IPS-18c (cell line): ENCODE measurements around the gene ASTN2.

Experiments used
- H3K4me3 ChIP-seq: 2 replicates; pipeline ENCODE4 v1.7.0; 2013; ENCODE audit warnings: low read depth, mild to moderate bottlenecking, low read length, moderate library complexity; ENCODE audit not compliant: insufficient read depth
- H3K9me3 ChIP-seq: one replicate; pipeline ENCODE4 v1.6.1; 2013; ENCODE audit warnings: mild to moderate bottlenecking, low read length, moderate library complexity; ENCODE audit not compliant: control insufficient read depth, insufficient read depth

The ASTN2 gene

DNA sequence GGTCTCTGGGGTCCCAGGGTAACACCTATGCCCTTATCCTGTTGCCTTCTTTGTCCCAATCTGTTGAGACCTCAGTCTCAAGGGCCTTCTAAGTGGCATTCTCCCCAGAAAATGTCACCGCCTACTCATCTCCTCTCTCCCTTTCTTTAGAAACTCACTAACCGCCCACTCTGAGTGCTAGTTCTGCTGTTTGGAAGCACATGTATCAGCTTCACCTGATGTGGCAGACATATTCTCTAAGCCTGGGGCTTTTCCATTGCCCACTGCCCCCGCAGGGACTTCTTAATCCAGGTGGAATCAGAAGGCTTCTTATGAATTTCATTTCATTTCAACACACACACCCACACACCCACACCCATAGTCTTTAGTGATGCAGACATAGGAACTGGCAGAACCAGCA, 165.1 kb downstream of the ASTN2 start:
- H3K4me3 ChIP-seq = no peak overlapping the region
- no peaks in the 10 kb centered on the region for H3K9me3 ChIP-seq

- H3K9me3 ChIP-seq = no peaks in the 10 kb centered on the region
- H3K4me3 ChIP-seq = no peak overlapping the region
Measured at GRCh38 chr9:117247266-117247665, 167.6 kb downstream of the ASTN2 start.

DNA sequence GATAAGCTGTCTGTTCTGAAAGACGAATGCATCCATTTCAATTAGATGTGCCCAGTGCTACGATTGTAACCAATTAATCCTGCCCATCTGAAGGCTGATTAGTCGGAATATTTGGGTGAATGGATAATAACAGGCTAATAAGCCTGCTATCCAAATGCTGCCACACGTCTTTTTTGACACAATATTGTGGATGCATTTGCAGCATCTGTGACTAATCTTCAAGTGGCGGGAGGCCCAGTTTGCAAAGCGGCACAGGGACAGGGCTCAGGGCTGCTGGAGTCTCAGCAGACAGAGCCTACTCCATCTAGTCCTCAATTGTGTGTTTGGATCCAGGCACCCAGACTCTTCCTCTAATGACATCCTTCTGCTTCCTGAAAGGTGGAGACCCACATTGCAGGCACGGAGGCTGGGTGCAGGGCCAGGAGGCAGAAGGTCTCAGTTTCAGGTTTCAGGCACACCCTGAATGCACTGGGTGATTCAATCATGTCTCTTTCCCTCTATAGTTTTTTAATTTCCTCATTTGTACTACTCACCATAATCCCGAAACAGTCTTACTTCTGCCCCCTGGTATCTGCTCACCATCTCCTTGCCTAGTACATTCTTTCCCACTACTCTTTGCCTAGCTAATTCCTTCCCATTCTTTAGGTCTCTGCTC, 169.6 kb downstream of the ASTN2 start:
- no peaks in the 10 kb centered on the region for H3K9me3 ChIP-seq
- H3K4me3 ChIP-seq = no peak overlapping the region

DNA sequence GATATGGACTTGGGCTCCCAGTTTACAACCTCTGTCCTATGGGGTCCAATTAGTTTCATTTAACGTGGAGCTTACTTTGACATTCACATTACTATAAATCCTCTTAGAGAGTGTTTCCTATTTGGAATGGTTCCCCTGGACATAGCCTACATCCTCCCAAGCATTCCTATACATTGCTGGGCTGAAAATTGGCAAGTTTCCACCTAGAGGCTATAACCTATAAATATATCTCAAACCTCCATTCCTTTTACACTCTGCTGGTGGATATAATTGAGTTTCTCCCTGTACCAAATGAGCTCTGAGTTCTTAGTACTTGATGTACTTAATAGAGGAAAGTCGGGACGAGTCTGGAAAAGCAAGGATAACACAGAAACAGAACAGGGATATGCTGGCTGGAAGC, 172.8 kb downstream of the ASTN2 start:
- no peaks in the 10 kb centered on the region for H3K9me3 ChIP-seq
- no peak overlapping the region for H3K4me3 ChIP-seq

DNA sequence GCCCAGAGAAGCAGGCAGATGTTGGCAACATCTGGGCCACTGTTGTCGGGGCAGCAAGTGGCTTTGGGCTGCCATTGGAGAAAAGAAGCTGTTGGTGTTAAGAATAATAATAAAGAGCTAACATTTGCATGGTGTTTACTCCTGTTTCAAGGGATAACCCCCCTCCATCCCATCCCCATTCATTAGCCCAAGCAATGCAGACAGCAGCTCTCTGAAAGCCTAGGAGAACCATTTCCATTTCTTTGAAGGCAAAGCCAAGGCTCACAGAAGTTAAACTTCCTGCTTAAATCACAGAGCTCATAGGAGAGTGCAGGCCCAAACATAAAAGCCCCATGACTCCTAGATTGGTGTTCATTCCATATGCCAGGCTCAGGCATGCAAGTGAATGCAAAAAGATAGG, 175.4 kb downstream of the ASTN2 start:
- no peak overlapping the region for H3K4me3 ChIP-seq
- H3K9me3 ChIP-seq = no peaks in the 10 kb centered on the region

GRCh38 chr9:117234103-117234502, 180.8 kb downstream of the ASTN2 start:
- Histone ChIP-seq H3K9me3 (no peaks in the 10 kb centered on the region), H3K4me3 (no peak overlapping the region)

DNA sequence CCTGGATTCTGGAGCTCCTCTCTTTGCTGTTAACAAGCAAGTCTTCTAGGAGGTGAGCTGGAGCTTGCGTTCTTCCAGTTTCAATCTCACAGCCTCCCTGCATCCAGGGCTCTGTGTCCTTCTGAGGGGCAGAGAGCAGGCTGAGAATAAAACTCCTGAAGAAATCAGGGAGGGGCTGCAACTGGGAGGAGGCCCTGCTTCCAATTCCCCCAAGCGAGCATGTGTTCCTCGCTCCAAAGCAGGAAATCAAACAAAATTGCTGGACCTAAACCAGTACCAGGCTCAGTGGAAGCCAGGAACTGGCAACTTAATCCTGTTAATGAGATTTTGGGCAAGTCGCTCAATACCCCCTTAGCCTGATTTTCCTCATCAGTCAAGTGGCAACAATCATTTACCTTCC, 181.8 kb downstream of the ASTN2 start:
- no peak overlapping the region for H3K4me3 ChIP-seq
- no peaks in the 10 kb centered on the region for H3K9me3 ChIP-seq

- no peak overlapping the region for H3K4me3 ChIP-seq
Measured at GRCh38 chr9:117232281-117232680, 182.6 kb downstream of the ASTN2 start.

DNA sequence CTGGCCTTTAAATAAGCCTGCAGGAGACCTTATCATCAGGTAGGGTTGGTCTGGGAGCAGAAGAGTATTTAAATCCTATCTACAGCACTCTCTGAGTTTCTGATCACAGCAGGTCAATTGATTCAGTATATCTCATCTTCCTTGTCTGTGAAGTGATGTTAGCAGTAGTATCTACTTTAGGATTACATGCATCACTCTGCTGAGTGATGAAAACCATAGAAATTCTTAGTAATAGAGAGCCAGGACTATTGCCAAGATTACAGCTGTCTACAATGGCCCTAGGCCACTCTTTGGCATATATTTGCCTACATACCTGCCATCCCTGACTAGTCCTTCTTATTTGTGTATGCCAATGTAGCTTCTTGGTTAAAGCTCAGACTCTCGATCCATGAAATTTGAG, 183.8 kb downstream of the ASTN2 start:
- no peak overlapping the region for H3K4me3 ChIP-seq
- H3K9me3 ChIP-seq = no peaks in the 10 kb centered on the region

More at GRCh38 chr9:117232281-117232680, 182.6 kb downstream of the ASTN2 start:
- no peaks in the 10 kb centered on the region for H3K9me3 ChIP-seq

GRCh38 chr9:117224695-117225094, 190.2 kb downstream of the ASTN2 start:
- no peak overlapping the region for H3K4me3 ChIP-seq
- H3K9me3 ChIP-seq = no peaks in the 10 kb centered on the region

- no peak overlapping the region for H3K4me3 ChIP-seq
- H3K9me3 ChIP-seq = no peaks in the 10 kb centered on the region
Measured at GRCh38 chr9:117218951-117219350, 195.9 kb downstream of the ASTN2 start.

DNA sequence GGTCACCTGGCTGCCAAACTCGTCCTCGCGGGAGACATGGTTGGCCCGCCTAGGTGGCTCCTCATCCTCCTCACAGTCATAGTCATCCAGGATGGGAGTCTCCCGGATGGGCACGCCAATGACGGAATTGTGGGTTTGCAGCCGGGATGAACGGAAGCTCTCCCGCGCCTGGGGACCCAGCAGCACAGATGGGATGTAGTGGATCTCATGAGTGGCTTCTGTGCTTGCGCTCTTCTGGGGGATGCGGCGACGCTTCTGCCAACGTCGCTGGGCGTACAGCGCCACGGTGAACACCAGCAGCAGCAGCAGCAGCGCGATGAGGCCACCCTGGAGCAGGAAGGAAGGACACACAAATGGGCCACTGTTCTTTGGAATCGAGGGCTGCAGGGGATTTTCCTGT, 200.4 kb downstream of the ASTN2 start:
- Histone ChIP-seq H3K4me3 (no peak overlapping the region), H3K9me3 (no peaks in the 10 kb centered on the region)

DNA sequence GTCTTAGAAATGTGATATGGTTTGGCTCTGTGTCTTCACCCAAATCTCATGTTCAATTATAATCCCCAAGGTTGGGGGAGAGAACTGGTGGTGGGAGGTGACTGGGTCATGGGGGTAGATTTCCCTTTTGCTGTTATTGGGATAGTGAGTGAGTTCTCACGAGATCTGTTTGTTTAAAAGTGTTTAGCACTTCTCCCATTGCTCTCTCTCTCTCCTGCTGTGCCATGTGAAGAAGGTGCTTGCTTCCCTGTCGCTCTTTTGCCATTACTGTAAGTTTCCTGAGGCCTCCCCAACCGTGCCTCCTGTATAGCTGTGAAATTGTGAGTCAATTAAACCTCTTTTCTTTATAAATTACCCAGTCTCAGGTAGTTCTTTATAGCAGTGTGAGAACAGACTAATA, 203.6 kb downstream of the ASTN2 start:
- no peaks in the 10 kb centered on the region for H3K9me3 ChIP-seq
- H3K4me3 ChIP-seq = no peak overlapping the region

DNA sequence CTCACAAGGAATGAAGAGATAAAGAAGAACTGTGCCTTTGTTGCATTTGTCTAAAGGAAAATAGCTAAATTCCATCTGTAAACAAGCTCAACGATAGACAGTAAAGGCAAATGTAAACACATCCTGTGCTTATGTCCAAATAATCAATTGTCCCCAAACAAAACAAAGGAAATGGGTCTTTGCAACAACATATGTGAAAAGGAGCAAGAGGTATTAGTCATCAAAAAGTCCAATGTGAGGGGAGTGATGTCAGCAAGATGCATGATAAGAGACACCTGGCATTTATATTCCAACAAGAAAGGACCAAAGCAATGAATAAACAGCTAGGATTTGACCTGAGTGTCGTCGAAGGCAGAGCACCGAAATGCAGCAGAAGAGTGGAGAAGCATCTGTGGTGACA, 209.1 kb downstream of the ASTN2 start:
- Histone ChIP-seq H3K4me3 (no peak overlapping the region), H3K9me3 (no peaks in the 10 kb centered on the region)

DNA sequence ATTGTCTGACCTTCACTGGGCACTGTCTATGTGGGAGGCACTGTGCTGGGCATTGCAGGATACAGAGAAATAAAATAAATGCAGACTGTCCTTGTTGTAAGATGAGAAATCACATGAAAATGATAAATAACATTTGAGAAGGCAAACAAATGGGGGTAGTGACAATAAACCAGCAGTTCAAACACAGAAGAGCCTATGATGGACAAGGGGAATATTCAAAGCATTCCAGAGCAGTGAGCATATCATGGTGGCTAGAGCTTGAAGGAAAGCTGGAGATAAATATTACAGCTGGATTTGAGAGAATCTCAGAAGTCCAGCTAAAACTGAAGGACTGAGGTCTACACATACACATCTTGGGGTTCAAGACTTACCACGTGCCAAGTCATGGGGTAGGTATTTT, 209.9 kb downstream of the ASTN2 start:
- H3K4me3 ChIP-seq = no peak overlapping the region
- H3K9me3 ChIP-seq = no peaks in the 10 kb centered on the region

GRCh38 chr9:117191504-117192261, 223.2 kb downstream of the ASTN2 start:
- Histone ChIP-seq H3K9me3 (no peaks in the 10 kb centered on the region), H3K4me3 (no peak overlapping the region)

DNA sequence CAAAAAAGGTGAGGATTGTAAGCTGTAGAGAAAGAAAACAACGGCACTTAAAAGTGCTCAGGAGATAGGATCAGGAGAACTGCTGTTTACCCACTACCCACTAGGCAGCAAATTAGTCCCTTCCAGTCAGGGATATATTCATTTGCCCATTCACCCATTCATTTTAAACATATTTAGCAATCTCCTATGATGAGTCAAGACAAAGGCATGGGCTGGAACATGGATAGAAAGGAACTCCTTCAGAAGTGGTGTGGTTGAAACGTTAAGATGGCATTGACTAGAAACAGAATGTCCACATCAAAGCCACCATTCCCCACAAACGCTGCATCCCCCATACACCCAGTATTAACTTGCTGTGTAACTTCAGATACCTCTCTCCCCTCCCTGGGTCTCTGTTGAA, 225.7 kb downstream of the ASTN2 start:
- H3K9me3 ChIP-seq = no peaks in the 10 kb centered on the region

DNA sequence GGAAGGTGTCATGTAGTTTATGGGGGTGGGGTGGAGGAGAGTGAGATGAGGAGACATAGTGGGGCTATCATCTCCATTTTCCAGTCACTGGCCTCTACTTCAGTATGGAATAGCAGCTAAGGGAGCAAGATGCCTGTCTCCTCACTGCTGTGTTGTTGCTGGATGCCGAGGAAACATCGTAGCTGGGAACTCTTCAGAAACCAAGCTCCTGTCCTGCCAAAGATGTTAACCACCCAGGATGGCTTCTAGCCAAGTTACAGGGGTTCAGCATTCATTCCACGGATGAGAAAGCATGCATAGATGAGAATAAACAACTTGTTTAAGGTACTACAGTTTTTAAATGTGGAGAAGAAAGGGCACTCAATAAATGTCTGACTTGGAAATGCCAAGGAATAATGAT, 226.5 kb downstream of the ASTN2 start:
- no peaks in the 10 kb centered on the region for H3K9me3 ChIP-seq
- H3K4me3 ChIP-seq = no peak overlapping the region

More for the DNA sequence above, 225.7 kb downstream of the ASTN2 start:
- no peak overlapping the region for H3K4me3 ChIP-seq

DNA sequence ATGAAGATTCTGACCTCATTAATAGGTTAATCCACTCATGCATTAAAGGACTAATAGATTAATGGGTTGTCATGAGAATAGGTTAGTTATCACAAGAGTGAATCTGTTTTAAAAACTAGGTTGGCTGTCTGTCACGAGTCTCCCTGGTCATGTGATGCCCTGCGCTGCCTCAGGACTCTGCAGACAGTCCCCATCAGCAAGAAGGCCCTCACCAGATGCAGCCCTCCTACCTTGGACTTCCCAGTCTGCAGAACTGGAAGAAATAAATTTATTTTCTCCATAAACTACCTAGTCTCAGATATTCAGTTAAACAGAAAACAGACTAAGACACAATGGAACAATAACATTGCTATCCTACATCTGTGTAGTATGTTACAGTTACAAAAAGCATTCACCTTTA, 227.4 kb downstream of the ASTN2 start:
- Histone ChIP-seq H3K9me3 (no peaks in the 10 kb centered on the region), H3K4me3 (no peak overlapping the region)
